AML-193 (cell line): Measurements from ENCODE around the gene KRTAP10-9.
"Not testable (repeated sequence)": the region's sequence is repeated elsewhere in the genome, so short reads cannot be mapped to it uniquely, and the experiment has no call there.

Experiments
- DNase-seq, 2 experiments: peaks; one replicate each; lab custom pipeline; 2025; lab: John Stamatoyannopoulos, UW

KRTAP10-9 gene

GRCh38 chr21:44626673-44627143 lies at the start of gene KRTAP10-9:
Gene KRTAP10-9, plus strand, starts transcription at chr21:44627093. Its CDS starts 79 bp downstream, at chr21:44627172.
- no peak for DNase-seq

- no peak for DNase-seq
These were observed 48.4 kb upstream of the KRTAP10-9 start for GRCh38 chr21:44578371-44579055.

GRCh38 chr21:44579056-44579832 lies 47.6 kb upstream of the KRTAP10-9 start:
- no peak for DNase-seq

- no peak for DNase-seq
These were observed 47.1 kb upstream of the KRTAP10-9 start for GRCh38 chr21:44579833-44580144.

GRCh38 chr21:44580231-44580821 lies 46.6 kb upstream of the KRTAP10-9 start, which contains the start of gene KRTAP10-5:
Gene KRTAP10-5, minus strand, starts transcription at chr21:44580604. Its CDS starts 26 bp downstream, at chr21:44580578.
- not testable (repeated sequence) for DNase-seq

- DNase-seq: no peak
These were observed 45.7 kb upstream of the KRTAP10-9 start for GRCh38 chr21:44581158-44581557.

- no peak for DNase-seq
These were observed 44.8 kb upstream of the KRTAP10-9 start for GRCh38 chr21:44582055-44582454.

- DNase-seq: no peak
These were observed 43.6 kb upstream of the KRTAP10-9 start for GRCh38 chr21:44583089-44583799.

GRCh38 chr21:44583800-44584147 lies 43.1 kb upstream of the KRTAP10-9 start:
- DNase-seq: no peak

- DNase-seq: no peak
These were observed 41.0 kb upstream of the KRTAP10-9 start for GRCh38 chr21:44585892-44586291.

GRCh38 chr21:44589094-44589493 lies 37.8 kb upstream of the KRTAP10-9 start:
- no peak for DNase-seq

GRCh38 chr21:44589586-44590305 lies 37.1 kb upstream of the KRTAP10-9 start:
- no peak for DNase-seq

- DNase-seq: no peak
These were observed 36.6 kb upstream of the KRTAP10-9 start for GRCh38 chr21:44590311-44590721.

- not testable (repeated sequence) for DNase-seq
These were observed 35.7 kb upstream of the KRTAP10-9 start for GRCh38 chr21:44590897-44591800.

- DNase-seq: not testable (repeated sequence)
These were observed 35.1 kb upstream of the KRTAP10-9 start for GRCh38 chr21:44591801-44592130.

GRCh38 chr21:44592446-44593311 lies 34.2 kb upstream of the KRTAP10-9 start, which contains the start of gene KRTAP10-6:
Gene KRTAP10-6, minus strand, starts transcription at chr21:44592505. Its CDS starts 21 bp downstream, at chr21:44592484.
- DNase-seq: no peak

GRCh38 chr21:44593598-44594405 lies 33.1 kb upstream of the KRTAP10-9 start:
- no peak for DNase-seq

GRCh38 chr21:44594406-44594916 lies 32.4 kb upstream of the KRTAP10-9 start:
- DNase-seq: no peak
